HEK293 (cell line): ENCODE data around the gene C16orf46.
A peak's percentile ranks its signal among the peaks of the same experiment; 100 is the strongest.

Experiments used
- CTCF ChIA-PET: fragments of 350-600 bp; formaldehyde crosslinking; extraction: SDS; loops from one replicate; lab custom pipeline; 2021; ENCODE audit warnings: antibody characterized with exemption; lab: Yijun Ruan, JAX
- POLR2A ChIA-PET: fragments of 300-600 bp; formaldehyde crosslinking; extraction: SDS; loops from one replicate; lab custom pipeline; 2020; ENCODE audit warnings: antibody characterized with exemption, inconsistent platforms; lab: Yijun Ruan, JAX
- H3K27ac ChIP-seq: fragments of 200-500 bp; sonication (Bioruptor generic); 2 replicates; pipeline ENCODE4 v1.5.1; 2014; ENCODE audit warnings: low read depth, low read length, control low read depth, inconsistent platforms; ENCODE audit errors: extremely low read depth
- H3K36me3 ChIP-seq, 2 experiments: fragments of 200-500 bp in 1 of 2; sonication (Bioruptor generic) in 1 of 2; 1 replicate in 1 of 2; 2 replicates in 1 of 2; pipeline ENCODE4 v1.5.1; 2014 to 2017; ENCODE audit warnings: inconsistent platforms in 2 of 2, low read length in 2 of 2; ENCODE audit not compliant: control insufficient read depth in 2 of 2, insufficient read depth in 1 of 2
- H3K4me1 ChIP-seq: fragments of 200-500 bp; sonication (Bioruptor generic); 2 replicates; pipeline ENCODE4 v1.5.1; 2014; ENCODE audit warnings: mild to moderate bottlenecking, low read length, inconsistent platforms; ENCODE audit not compliant: control insufficient read depth, insufficient read depth
- H3K4me3 ChIP-seq: 2 replicates; pipeline ENCODE4 v1.5.1; 2011; ENCODE audit warnings: low read depth, mild to moderate bottlenecking, control low read depth, low read length, moderate library complexity
- H3K9me3 ChIP-seq: fragments of 200-500 bp; sonication (Bioruptor generic); 2 replicates; pipeline ENCODE4 v1.5.1; 2014; ENCODE audit warnings: low read depth, low read length, inconsistent platforms; ENCODE audit not compliant: control insufficient read depth, insufficient read depth
- ATF2 ChIP-seq: fragments of 450-650 bp; formaldehyde crosslinking; IDR thresholded peaks from 2 replicates; pipeline ENCODE4 v1.5.1; 2016; ENCODE audit warnings: missing biosample characterization, missing genetic modification characterization, low read depth
- GLIS2 ChIP-seq: fragments of 450-650 bp; formaldehyde crosslinking; IDR thresholded peaks from 2 replicates; pipeline ENCODE4 v1.5.1; 2016; ENCODE audit warnings: missing biosample characterization, missing genetic modification characterization
- HOXC10 ChIP-seq: sonication (generic); formaldehyde crosslinking; IDR thresholded peaks from 2 replicates; pipeline ENCODE4 v1.8.1; 2023; ENCODE audit warnings: mild to moderate bottlenecking, missing genetic modification reagents
- KLF1 ChIP-seq: fragments of 450-650 bp; formaldehyde crosslinking; IDR thresholded peaks from 2 replicates; pipeline ENCODE4 v1.5.1; 2016; ENCODE audit warnings: missing biosample characterization, missing genetic modification characterization
- MZF1 ChIP-seq: fragments of 450-650 bp; formaldehyde crosslinking; IDR thresholded peaks from 2 replicates; pipeline ENCODE4 v1.5.1; 2017; ENCODE audit warnings: missing biosample characterization, missing genetic modification characterization, borderline replicate concordance
- OSR2 ChIP-seq: fragments of 450-650 bp; formaldehyde crosslinking; IDR thresholded peaks from 2 replicates; pipeline ENCODE4 v1.5.1; 2016; ENCODE audit warnings: missing biosample characterization, missing genetic modification characterization
- PRDM1 ChIP-seq: fragments of 450-650 bp; formaldehyde crosslinking; IDR thresholded peaks from 2 replicates; pipeline ENCODE4; 2016; ENCODE audit warnings: missing biosample characterization, missing genetic modification characterization
- ZBTB11 ChIP-seq: fragments of 450-650 bp; formaldehyde crosslinking; conservative IDR thresholded peaks from 2 replicates; pipeline ENCODE4 v1.5.1; 2016; ENCODE audit warnings: low read depth, missing biosample characterization, missing genetic modification characterization
- ZNF157 ChIP-seq: fragments of 450-650 bp; formaldehyde crosslinking; IDR thresholded peaks from 2 replicates; pipeline ENCODE4 v1.5.1; 2016; ENCODE audit warnings: missing biosample characterization, missing genetic modification characterization
- ZNF221 ChIP-seq: fragments of 450-650 bp; formaldehyde crosslinking; IDR thresholded peaks from 2 replicates; pipeline ENCODE4 v1.5.1; 2017; ENCODE audit warnings: missing biosample characterization, missing genetic modification characterization, borderline replicate concordance
- ZNF335 ChIP-seq: fragments of 450-650 bp; formaldehyde crosslinking; conservative IDR thresholded peaks from 2 replicates; pipeline ENCODE4 v1.5.1; 2016; ENCODE audit warnings: missing biosample characterization, missing genetic modification characterization
- ZNF571 ChIP-seq: fragments of 450-650 bp; formaldehyde crosslinking; IDR thresholded peaks from 2 replicates; pipeline ENCODE4 v1.5.0; 2017; ENCODE audit warnings: missing biosample characterization, missing genetic modification characterization
- ZNF624 ChIP-seq: fragments of 450-650 bp; formaldehyde crosslinking; IDR thresholded peaks from 2 replicates; pipeline ENCODE4 v1.5.1; 2017; ENCODE audit warnings: missing biosample characterization, missing genetic modification characterization
- ZNF645 ChIP-seq: fragments of 450-650 bp; formaldehyde crosslinking; IDR thresholded peaks from 2 replicates; pipeline ENCODE4; 2016; ENCODE audit warnings: missing biosample characterization, missing genetic modification characterization
- ZNF660 ChIP-seq: fragments of 450-650 bp; IDR thresholded peaks from 2 replicates; pipeline ENCODE4 v1.5.1; 2018; ENCODE audit warnings: missing biosample characterization, mild to moderate bottlenecking, missing genetic modification characterization
- ZNF843 ChIP-seq: fragments of 450-650 bp; formaldehyde crosslinking; IDR thresholded peaks from 2 replicates; pipeline ENCODE4 v1.5.1; 2016; ENCODE audit warnings: missing biosample characterization, missing genetic modification characterization
- ZXDB ChIP-seq: fragments of 450-650 bp; formaldehyde crosslinking; IDR thresholded peaks from 2 replicates; pipeline ENCODE4 v1.5.1; 2016; ENCODE audit warnings: missing biosample characterization, missing genetic modification characterization
- TF ChIP-seq, protein P1 (sequence below): fragments of 450-650 bp; formaldehyde crosslinking; IDR thresholded peaks from 2 replicates; pipeline ENCODE4 v1.5.1; 2016; ENCODE audit warnings: missing biosample characterization, missing genetic modification characterization
- TF ChIP-seq, protein P2 (sequence below): fragments of 450-650 bp; formaldehyde crosslinking; IDR thresholded peaks from 2 replicates; pipeline ENCODE4 v1.5.1; 2017; ENCODE audit warnings: missing biosample characterization, missing genetic modification characterization
- TF ChIP-seq, protein P3 (sequence below): fragments of 450-650 bp; formaldehyde crosslinking; IDR thresholded peaks from 2 replicates; pipeline ENCODE4 v1.5.1; 2016; ENCODE audit warnings: missing biosample characterization, missing genetic modification characterization

Gene C16orf46, protein sequence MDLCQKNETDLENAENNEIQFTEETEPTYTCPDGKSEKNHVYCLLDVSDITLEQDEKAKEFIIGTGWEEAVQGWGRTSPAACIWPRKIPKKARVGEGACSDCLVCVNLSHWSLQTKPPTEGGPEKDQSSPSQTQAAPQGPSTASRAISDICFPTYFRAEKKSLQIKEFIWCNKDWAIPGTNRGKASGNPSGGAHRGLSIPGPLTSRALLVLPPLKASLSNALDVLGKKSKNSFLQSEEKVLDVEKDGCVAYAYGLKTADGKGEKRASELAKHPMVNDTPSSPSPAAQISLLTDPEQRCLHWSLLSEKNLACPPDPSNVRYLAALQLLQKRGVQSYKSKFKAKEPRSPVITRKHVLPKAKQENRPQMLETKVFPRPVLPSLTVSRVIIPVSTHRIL

DNA sequence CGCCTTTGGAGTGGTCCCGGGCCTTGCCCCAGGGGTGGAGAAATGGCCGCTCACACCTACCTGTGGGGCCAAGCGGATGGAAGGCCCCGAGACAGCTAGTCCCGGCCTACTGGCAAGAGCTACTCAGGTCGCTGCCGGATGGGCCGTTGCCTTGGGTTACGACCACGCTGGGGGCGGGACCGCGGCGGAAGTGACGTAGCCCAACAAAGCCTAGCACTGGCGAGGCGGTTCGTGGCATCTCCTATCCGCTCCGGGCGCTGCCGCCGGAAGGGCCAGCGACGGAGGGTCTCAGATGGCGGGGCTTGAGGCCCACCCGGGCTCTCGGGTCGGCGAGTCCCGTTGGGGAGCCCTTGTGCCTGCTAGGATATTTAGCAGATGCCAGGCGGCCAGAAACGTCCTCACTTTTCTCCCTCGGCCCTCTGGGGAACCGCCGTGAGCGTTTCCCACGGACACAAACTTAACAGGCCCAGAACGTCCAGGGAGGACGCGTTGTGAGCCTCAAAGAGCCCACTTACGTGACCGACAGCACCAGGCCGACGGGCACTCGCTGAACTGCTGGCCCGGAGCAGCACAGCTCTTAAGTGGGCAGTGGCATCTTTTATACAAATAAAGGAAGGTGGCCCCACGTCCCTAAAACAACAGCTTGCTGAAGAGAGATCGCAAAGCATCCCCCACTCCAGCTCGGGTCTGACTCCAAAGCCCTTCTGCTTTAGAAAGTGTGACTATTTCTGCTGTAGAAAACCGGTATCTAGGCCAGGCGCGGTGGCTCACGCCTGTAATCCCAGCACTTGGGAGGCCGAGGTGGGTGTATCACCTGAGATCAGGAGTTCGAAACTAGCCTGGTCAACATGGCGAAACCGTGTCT is at the start of gene C16orf46:
Gene C16orf46 (minus strand): TSS at position 163 of the 865 bp plus-strand sequence. CDS start 13,283 bp downstream, outside the sequence.
- H3K36me3 ChIP-seq = peaks cover 0 to 4% of the 10 kb centered on the region in 2 experiments; a peak in 2 of 3 replicates
- ChIA-PET CTCF (interaction anchor here (1.0 to 1.6 kb wide), 2 partner anchors 41 to 42 kb away, joined by 3 to 10 read pairs; partner anchors contain the start of gene ATMIN), POLR2A (interaction anchor here (0.7 to 1.4 kb wide), 6 partner anchors 11 to 149 kb away, joined by 3 to 12 read pairs (median 4); partner anchors contain the start of genes CENPN and CMC2)
- H3K27ac ChIP-seq = peak within 1 kb of the TSS; percentile 90
- peak within 1 kb of the TSS; percentile 82 for H3K4me3 ChIP-seq
- no peaks in the 10 kb centered on the region for H3K9me3 ChIP-seq
- H3K4me1 ChIP-seq = no peaks in the 10 kb centered on the region
- TF ChIP-seq KLF1 (tag by site-specific recombination) = no peak
- TF ChIP-seq ZNF571 (tag by site-specific recombination) = no peak
- no peak for TF ChIP-seq ZNF221 (tag by site-specific recombination)
- TF ChIP-seq, protein P1, sequence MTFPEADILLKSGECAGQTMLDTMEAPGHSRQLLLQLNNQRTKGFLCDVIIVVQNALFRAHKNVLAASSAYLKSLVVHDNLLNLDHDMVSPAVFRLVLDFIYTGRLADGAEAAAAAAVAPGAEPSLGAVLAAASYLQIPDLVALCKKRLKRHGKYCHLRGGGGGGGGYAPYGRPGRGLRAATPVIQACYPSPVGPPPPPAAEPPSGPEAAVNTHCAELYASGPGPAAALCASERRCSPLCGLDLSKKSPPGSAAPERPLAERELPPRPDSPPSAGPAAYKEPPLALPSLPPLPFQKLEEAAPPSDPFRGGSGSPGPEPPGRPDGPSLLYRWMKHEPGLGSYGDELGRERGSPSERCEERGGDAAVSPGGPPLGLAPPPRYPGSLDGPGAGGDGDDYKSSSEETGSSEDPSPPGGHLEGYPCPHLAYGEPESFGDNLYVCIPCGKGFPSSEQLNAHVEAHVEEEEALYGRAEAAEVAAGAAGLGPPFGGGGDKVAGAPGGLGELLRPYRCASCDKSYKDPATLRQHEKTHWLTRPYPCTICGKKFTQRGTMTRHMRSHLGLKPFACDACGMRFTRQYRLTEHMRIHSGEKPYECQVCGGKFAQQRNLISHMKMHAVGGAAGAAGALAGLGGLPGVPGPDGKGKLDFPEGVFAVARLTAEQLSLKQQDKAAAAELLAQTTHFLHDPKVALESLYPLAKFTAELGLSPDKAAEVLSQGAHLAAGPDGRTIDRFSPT = no peak
- TF ChIP-seq, protein P2, sequence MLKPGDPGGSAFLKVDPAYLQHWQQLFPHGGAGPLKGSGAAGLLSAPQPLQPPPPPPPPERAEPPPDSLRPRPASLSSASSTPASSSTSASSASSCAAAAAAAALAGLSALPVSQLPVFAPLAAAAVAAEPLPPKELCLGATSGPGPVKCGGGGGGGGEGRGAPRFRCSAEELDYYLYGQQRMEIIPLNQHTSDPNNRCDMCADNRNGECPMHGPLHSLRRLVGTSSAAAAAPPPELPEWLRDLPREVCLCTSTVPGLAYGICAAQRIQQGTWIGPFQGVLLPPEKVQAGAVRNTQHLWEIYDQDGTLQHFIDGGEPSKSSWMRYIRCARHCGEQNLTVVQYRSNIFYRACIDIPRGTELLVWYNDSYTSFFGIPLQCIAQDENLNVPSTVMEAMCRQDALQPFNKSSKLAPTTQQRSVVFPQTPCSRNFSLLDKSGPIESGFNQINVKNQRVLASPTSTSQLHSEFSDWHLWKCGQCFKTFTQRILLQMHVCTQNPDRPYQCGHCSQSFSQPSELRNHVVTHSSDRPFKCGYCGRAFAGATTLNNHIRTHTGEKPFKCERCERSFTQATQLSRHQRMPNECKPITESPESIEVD (tag by site-specific recombination) = no peak
- no peak for TF ChIP-seq MZF1
- peak; percentile 68 for TF ChIP-seq GLIS2 (tag by site-specific recombination)
- TF ChIP-seq, protein P3, sequence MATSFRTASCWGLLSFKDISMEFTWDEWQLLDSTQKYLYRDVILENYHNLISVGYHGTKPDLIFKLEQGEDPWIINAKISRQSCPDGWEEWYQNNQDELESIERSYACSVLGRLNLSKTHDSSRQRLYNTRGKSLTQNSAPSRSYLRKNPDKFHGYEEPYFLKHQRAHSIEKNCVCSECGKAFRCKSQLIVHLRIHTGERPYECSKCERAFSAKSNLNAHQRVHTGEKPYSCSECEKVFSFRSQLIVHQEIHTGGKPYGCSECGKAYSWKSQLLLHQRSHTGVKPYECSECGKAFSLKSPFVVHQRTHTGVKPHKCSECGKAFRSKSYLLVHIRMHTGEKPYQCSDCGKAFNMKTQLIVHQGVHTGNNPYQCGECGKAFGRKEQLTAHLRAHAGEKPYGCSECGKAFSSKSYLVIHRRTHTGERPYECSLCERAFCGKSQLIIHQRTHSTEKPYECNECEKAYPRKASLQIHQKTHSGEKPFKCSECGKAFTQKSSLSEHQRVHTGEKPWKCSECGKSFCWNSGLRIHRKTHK (tag by site-specific recombination) = no peak
- TF ChIP-seq ZNF624 (tag by site-specific recombination) = no peak
- peak; percentile 76 for TF ChIP-seq ATF2 (tag by site-specific recombination)
- TF ChIP-seq ZNF660 (tag by site-specific recombination) = 0 out of 2 replicates have a peak, but pooled peaks have one; percentile 65
- TF ChIP-seq ZNF645 = no peak
- 0 out of 2 replicates have a peak, but pooled peaks have one; percentile 6 for TF ChIP-seq PRDM1 (tag by site-specific recombination)
- no peak for TF ChIP-seq ZNF843 (tag by site-specific recombination)
- TF ChIP-seq ZNF157 = no peak
- no peak for TF ChIP-seq HOXC10 (CRISPR knock-in tag)
- TF ChIP-seq ZNF335 = peak; percentile 93
- no peak for TF ChIP-seq OSR2 (tag by site-specific recombination)
- TF ChIP-seq ZBTB11 (tag by site-specific recombination) = peak; percentile 97
- peak; percentile 80; the same call in 1 of the 2 replicates for TF ChIP-seq ZXDB (tag by site-specific recombination)
